ENCODE data around the gene SIPA1L3.
A peak's percentile ranks its signal among the peaks of the same experiment; 100 is the strongest.

SIPA1L3 gene

GRCh38 chr19:37961198-37961597, 54.2 kb downstream of the SIPA1L3 start:
- H3K27me3 ChIP-seq (ENCODE audit: insufficient read depth, low read length, poor library complexity): no peaks in the 10 kb centered on the region
- no peak overlapping the region for H2BK15ac ChIP-seq (replicated peaks; ENCODE audit: low read depth)
- no peak overlapping the region for H3K9ac ChIP-seq (ENCODE audit: low read length)
- WGBS (ENCODE audit: extremely low coverage, insufficient coverage, low lambda C conversion rate): no CpG with 5 or more reads among the region's 4 CpGs
- H3K4ac ChIP-seq (ENCODE audit: low read depth, low read length): no peak overlapping the region
- DNase-seq: no peak
- H3K4me2 ChIP-seq (ENCODE audit: low read length): no peak overlapping the region
- H3K18ac ChIP-seq (ENCODE audit: low read length): no peak overlapping the region
- no peaks in the 10 kb centered on the region for H3K4me1 ChIP-seq (ENCODE audit: control insufficient read depth, low read depth, low read length)
- no peak overlapping the region for H4K8ac ChIP-seq (ENCODE audit: low read depth, low read length)
- H3K27ac ChIP-seq (ENCODE audit: low read depth, low read length): no peak overlapping the region
- no peaks in the 10 kb centered on the region for H3K79me2 ChIP-seq (ENCODE audit: control insufficient read depth, insufficient read depth, low read length)
- H3K36me3 ChIP-seq (ENCODE audit: control insufficient read depth, insufficient read depth, low read length): no peaks in the 10 kb centered on the region
- H3K23ac ChIP-seq (ENCODE audit: low read length): no peak overlapping the region
- H3K56ac ChIP-seq (ENCODE audit: low read length): no peak overlapping the region
- peaks cover 10% of the 10 kb centered on the region for H3K79me1 ChIP-seq (ENCODE audit: low read length)
- H2AK5ac ChIP-seq (ENCODE audit: low read length): no peak overlapping the region
- no peak overlapping the region for H2BK5ac ChIP-seq (ENCODE audit: low read length)
- H3K4me3 ChIP-seq (ENCODE audit: low read length): no peak overlapping the region
- H2BK120ac ChIP-seq (ENCODE audit: low read depth, low read length): no peak overlapping the region
- no peak overlapping the region for H4K5ac ChIP-seq (ENCODE audit: low read length)

GRCh38 chr19:37963190-37963936, 56.4 kb downstream of the SIPA1L3 start:
- Histone ChIP-seq H3K36me3 (ENCODE audit: control insufficient read depth, insufficient read depth, low read length) (no peaks in the 10 kb centered on the region), H2BK120ac (ENCODE audit: low read depth, low read length) (no peak overlapping the region), H3K23ac (ENCODE audit: low read length) (peak overlapping the region; percentile 89), H3K4me2 (ENCODE audit: low read length) (no peak overlapping the region), H3K9ac (ENCODE audit: low read length) (no peak overlapping the region), H3K4me1 (ENCODE audit: control insufficient read depth, low read depth, low read length) (no peaks in the 10 kb centered on the region), H4K5ac (ENCODE audit: low read length) (no peak overlapping the region), H3K4me3 (ENCODE audit: low read length) (no peak overlapping the region), H4K8ac (ENCODE audit: low read depth, low read length) (no peak overlapping the region), H3K27ac (ENCODE audit: low read depth, low read length) (no peak overlapping the region), H3K18ac (ENCODE audit: low read length) (no peak overlapping the region), H2AK5ac (ENCODE audit: low read length) (no peak overlapping the region), H3K79me1 (ENCODE audit: low read length) (peaks cover 11% of the 10 kb centered on the region), H3K56ac (ENCODE audit: low read length) (peak overlapping the region; percentile 3), H3K79me2 (ENCODE audit: control insufficient read depth, insufficient read depth, low read length) (no peaks in the 10 kb centered on the region), H3K27me3 (ENCODE audit: insufficient read depth, low read length, poor library complexity) (no peaks in the 10 kb centered on the region), H2BK15ac (replicated peaks; ENCODE audit: low read depth) (no peak overlapping the region), H2BK5ac (ENCODE audit: low read length) (no peak overlapping the region), H3K4ac (ENCODE audit: low read depth, low read length) (no peak overlapping the region)
- no CpG with 5 or more reads among the region's 4 CpGs for WGBS (ENCODE audit: extremely low coverage, insufficient coverage, low lambda C conversion rate)
- DNase-seq: no peak

GRCh38 chr19:37964109-37964508, 57.1 kb downstream of the SIPA1L3 start:
- no peak overlapping the region for H2BK5ac ChIP-seq (ENCODE audit: low read length)
- H3K4me2 ChIP-seq (ENCODE audit: low read length): no peak overlapping the region
- H3K4me3 ChIP-seq (ENCODE audit: low read length): no peak overlapping the region
- H3K56ac ChIP-seq (ENCODE audit: low read length): no peak overlapping the region
- no peak overlapping the region for H4K5ac ChIP-seq (ENCODE audit: low read length)
- no peak overlapping the region for H3K23ac ChIP-seq (ENCODE audit: low read length)
- no peaks in the 10 kb centered on the region for H3K36me3 ChIP-seq (ENCODE audit: control insufficient read depth, insufficient read depth, low read length)
- H3K4me1 ChIP-seq (ENCODE audit: control insufficient read depth, low read depth, low read length): no peaks in the 10 kb centered on the region
- no peak overlapping the region for H4K8ac ChIP-seq (ENCODE audit: low read depth, low read length)
- DNase-seq: no peak
- H3K27ac ChIP-seq (ENCODE audit: low read depth, low read length): no peak overlapping the region
- H2AK5ac ChIP-seq (ENCODE audit: low read length): no peak overlapping the region
- no peaks in the 10 kb centered on the region for H3K79me2 ChIP-seq (ENCODE audit: control insufficient read depth, insufficient read depth, low read length)
- peaks cover 11% of the 10 kb centered on the region for H3K79me1 ChIP-seq (ENCODE audit: low read length)
- H3K27me3 ChIP-seq (ENCODE audit: insufficient read depth, low read length, poor library complexity): no peaks in the 10 kb centered on the region
- no CpG with 5 or more reads among the region's 2 CpGs for WGBS (ENCODE audit: extremely low coverage, insufficient coverage, low lambda C conversion rate)
- no peak overlapping the region for H3K9ac ChIP-seq (ENCODE audit: low read length)
- H3K18ac ChIP-seq (ENCODE audit: low read length): no peak overlapping the region
- H2BK15ac ChIP-seq (replicated peaks; ENCODE audit: low read depth): no peak overlapping the region
- H3K4ac ChIP-seq (ENCODE audit: low read depth, low read length): no peak overlapping the region
- no peak overlapping the region for H2BK120ac ChIP-seq (ENCODE audit: low read depth, low read length)

GRCh38 chr19:37966211-37966661, 59.2 kb downstream of the SIPA1L3 start:
- Histone ChIP-seq H3K4me1 (ENCODE audit: control insufficient read depth, low read depth, low read length) (no peaks in the 10 kb centered on the region), H3K4me3 (ENCODE audit: low read length) (no peak overlapping the region), H4K5ac (ENCODE audit: low read length) (no peak overlapping the region), H3K18ac (ENCODE audit: low read length) (no peak overlapping the region), H3K36me3 (ENCODE audit: control insufficient read depth, insufficient read depth, low read length) (no peaks in the 10 kb centered on the region), H3K9ac (ENCODE audit: low read length) (no peak overlapping the region), H3K23ac (ENCODE audit: low read length) (no peak overlapping the region), H2BK15ac (replicated peaks; ENCODE audit: low read depth) (no peak overlapping the region), H3K27ac (ENCODE audit: low read depth, low read length) (no peak overlapping the region), H3K79me1 (ENCODE audit: low read length) (peaks cover 11% of the 10 kb centered on the region), H3K27me3 (ENCODE audit: insufficient read depth, low read length, poor library complexity) (no peaks in the 10 kb centered on the region), H3K79me2 (ENCODE audit: control insufficient read depth, insufficient read depth, low read length) (no peaks in the 10 kb centered on the region), H2AK5ac (ENCODE audit: low read length) (no peak overlapping the region), H2BK5ac (ENCODE audit: low read length) (no peak overlapping the region), H4K8ac (ENCODE audit: low read depth, low read length) (no peak overlapping the region), H3K4ac (ENCODE audit: low read depth, low read length) (no peak overlapping the region), H2BK120ac (ENCODE audit: low read depth, low read length) (no peak overlapping the region), H3K4me2 (ENCODE audit: low read length) (no peak overlapping the region), H3K56ac (ENCODE audit: low read length) (peak overlapping the region; percentile 34)
- WGBS (ENCODE audit: extremely low coverage, insufficient coverage, low lambda C conversion rate): no CpG with 5 or more reads among the region's 8 CpGs
- no peak for DNase-seq

GRCh38 chr19:37966662-37967231, 59.7 kb downstream of the SIPA1L3 start:
- no peak overlapping the region for H4K5ac ChIP-seq (ENCODE audit: low read length)
- H3K23ac ChIP-seq (ENCODE audit: low read length): no peak overlapping the region
- no peak overlapping the region for H2AK5ac ChIP-seq (ENCODE audit: low read length)
- no peak overlapping the region for H3K4me3 ChIP-seq (ENCODE audit: low read length)
- H3K9ac ChIP-seq (ENCODE audit: low read length): no peak overlapping the region
- H3K79me1 ChIP-seq (ENCODE audit: low read length): peaks cover 11% of the 10 kb centered on the region
- WGBS (ENCODE audit: extremely low coverage, insufficient coverage, low lambda C conversion rate): no CpG with 5 or more reads among the region's 12 CpGs
- H4K8ac ChIP-seq (ENCODE audit: low read depth, low read length): no peak overlapping the region
- H2BK15ac ChIP-seq (replicated peaks; ENCODE audit: low read depth): no peak overlapping the region
- H3K18ac ChIP-seq (ENCODE audit: low read length): no peak overlapping the region
- H3K27me3 ChIP-seq (ENCODE audit: insufficient read depth, low read length, poor library complexity): no peaks in the 10 kb centered on the region
- no peaks in the 10 kb centered on the region for H3K79me2 ChIP-seq (ENCODE audit: control insufficient read depth, insufficient read depth, low read length)
- H3K4ac ChIP-seq (ENCODE audit: low read depth, low read length): no peak overlapping the region
- H2BK120ac ChIP-seq (ENCODE audit: low read depth, low read length): no peak overlapping the region
- H3K36me3 ChIP-seq (ENCODE audit: control insufficient read depth, insufficient read depth, low read length): no peaks in the 10 kb centered on the region
- DNase-seq: no peak
- H2BK5ac ChIP-seq (ENCODE audit: low read length): no peak overlapping the region
- H3K56ac ChIP-seq (ENCODE audit: low read length): peak overlapping the region; percentile 17
- H3K4me2 ChIP-seq (ENCODE audit: low read length): no peak overlapping the region
- H3K4me1 ChIP-seq (ENCODE audit: control insufficient read depth, low read depth, low read length): no peaks in the 10 kb centered on the region
- H3K27ac ChIP-seq (ENCODE audit: low read depth, low read length): no peak overlapping the region

All from mesendoderm (in vitro differentiated cells).